AG09309 (cell line): ENCODE measurements around the gene EGF.

Experiments used
- DNase-seq: peaks from one replicate; pipeline ENCODE4 v3.0.0-alpha.2; 2010; ENCODE audit warnings: low read depth
- H3K4me3 ChIP-seq: 2 replicates; pipeline ENCODE4 v1.5.1; 2011; ENCODE audit warnings: mild to moderate bottlenecking, low read depth, low read length, moderate library complexity; ENCODE audit not compliant: control insufficient read depth
- TF ChIP-seq, protein P1 (sequence below): IDR thresholded peaks from 2 replicates; pipeline ENCODE4 v1.5.1; 2011; ENCODE audit warnings: mild to moderate bottlenecking, low read depth, low read length, inconsistent platforms; ENCODE audit not compliant: insufficient read depth, control insufficient read depth; ENCODE audit errors: missing control alignments

Gene EGF

DNA sequence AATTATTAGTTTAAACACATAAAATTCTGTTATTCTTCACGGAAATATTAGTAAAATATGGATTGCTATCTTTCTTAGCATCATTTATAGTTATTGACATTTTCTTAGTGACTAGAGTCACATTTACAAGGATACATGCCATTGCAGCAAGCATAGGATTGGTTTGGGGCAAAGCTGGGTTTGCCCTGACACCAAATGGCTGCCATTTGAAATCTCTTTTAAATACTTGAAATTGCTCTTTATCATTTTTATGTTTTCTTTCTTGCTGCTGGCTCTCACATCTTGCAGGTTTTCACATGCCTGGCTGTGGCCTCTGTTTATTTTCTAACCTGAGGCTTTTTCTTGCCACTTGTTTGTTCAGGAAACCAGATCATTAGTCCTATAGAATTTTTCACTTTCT lies 39.9 kb downstream of the EGF start:
- H3K4me3 ChIP-seq = no peak overlapping the region
- no peak for DNase-seq
- TF ChIP-seq, protein P1, sequence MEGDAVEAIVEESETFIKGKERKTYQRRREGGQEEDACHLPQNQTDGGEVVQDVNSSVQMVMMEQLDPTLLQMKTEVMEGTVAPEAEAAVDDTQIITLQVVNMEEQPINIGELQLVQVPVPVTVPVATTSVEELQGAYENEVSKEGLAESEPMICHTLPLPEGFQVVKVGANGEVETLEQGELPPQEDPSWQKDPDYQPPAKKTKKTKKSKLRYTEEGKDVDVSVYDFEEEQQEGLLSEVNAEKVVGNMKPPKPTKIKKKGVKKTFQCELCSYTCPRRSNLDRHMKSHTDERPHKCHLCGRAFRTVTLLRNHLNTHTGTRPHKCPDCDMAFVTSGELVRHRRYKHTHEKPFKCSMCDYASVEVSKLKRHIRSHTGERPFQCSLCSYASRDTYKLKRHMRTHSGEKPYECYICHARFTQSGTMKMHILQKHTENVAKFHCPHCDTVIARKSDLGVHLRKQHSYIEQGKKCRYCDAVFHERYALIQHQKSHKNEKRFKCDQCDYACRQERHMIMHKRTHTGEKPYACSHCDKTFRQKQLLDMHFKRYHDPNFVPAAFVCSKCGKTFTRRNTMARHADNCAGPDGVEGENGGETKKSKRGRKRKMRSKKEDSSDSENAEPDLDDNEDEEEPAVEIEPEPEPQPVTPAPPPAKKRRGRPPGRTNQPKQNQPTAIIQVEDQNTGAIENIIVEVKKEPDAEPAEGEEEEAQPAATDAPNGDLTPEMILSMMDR = no peak

- TF ChIP-seq, protein P1 = no peak
- H3K4me3 ChIP-seq = no peak overlapping the region
- DNase-seq = no peak
These were observed 40.9 kb downstream of the EGF start for GRCh38 chr4:109953556-109953955.

DNA sequence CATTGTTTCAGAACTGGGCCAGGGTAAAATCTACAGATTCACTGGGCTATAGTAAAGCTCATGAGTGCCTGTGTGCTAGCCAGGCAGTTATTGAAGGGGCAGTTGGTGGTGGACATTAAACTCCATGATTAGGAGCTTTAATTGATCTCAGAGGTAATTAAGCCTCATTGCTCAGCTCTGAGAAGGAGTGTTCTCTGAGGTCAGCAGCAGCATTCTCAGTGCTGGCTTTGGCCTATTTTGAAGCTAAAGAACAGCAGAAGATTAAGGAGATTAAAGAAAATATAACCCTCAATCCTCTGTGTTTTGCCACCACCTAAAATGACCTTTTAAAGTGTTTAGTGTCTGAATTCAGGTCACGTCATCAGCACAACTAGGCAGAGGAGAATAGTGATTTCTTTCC lies 42.5 kb downstream of the EGF start:
- no peak for DNase-seq
- H3K4me3 ChIP-seq = no peak overlapping the region
- TF ChIP-seq, protein P1 = no peak

DNA sequence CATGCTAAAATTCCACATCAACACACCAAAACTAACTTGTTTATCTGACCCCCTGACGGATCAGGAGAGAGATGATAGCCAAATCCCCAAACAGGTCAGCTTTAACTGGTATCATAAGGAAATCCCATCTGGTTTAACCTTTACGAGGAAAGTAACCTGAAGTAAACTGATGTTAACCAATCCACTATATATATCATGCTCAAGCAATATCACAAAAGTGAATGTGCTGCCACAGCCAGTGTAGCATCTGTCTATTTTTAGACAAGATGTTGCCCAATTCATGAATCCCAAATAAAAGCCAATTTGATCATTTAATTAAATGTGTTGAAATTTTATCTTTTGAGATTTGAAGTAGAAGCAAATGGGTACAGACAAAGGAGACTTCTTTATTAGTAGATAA lies 44.5 kb downstream of the EGF start:
- H3K4me3 ChIP-seq = no peak overlapping the region
- DNase-seq = no peak
- TF ChIP-seq, protein P1 = no peak

DNA sequence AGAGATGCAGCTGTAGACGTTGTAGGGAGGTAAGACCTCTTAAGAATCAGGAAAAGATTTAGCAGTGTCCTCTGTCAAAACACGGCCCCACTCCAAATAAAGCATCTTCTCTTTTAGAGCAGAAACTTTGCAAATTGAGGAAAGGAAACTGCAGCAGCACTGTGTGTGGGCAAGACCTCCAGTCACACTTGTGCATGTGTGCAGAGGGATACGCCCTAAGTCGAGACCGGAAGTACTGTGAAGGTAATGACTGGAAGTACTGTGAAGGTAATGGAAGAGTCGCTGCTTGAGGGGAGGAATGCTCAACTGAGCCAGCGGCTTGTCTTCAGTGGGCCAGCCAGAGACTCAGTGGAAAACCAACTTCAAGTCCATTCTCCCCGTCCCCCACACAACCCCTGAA lies 46.5 kb downstream of the EGF start:
- TF ChIP-seq, protein P1 = no peak
- DNase-seq = no peak
- no peak overlapping the region for H3K4me3 ChIP-seq

DNA sequence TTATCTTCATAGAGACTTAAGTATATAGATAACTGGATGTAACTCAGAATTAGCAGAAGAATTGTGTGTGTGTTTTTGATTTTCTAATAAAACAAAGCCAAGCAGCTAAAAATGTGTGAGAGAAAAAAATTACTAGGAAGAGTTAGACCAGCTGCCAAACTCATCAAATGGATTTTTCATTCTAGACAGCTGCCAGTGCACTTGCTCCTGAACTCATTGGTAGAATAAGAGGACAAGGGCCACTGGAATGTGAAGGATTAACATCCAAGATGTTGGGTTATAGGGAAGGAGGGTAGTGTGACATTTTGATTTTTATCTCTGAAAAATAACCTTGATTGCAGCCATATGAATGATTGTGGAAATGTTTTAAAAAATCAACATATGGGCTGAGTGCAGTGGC lies 49.7 kb downstream of the EGF start:
- H3K4me3 ChIP-seq = no peak overlapping the region
- DNase-seq = no peak
- TF ChIP-seq, protein P1 = no peak

DNA sequence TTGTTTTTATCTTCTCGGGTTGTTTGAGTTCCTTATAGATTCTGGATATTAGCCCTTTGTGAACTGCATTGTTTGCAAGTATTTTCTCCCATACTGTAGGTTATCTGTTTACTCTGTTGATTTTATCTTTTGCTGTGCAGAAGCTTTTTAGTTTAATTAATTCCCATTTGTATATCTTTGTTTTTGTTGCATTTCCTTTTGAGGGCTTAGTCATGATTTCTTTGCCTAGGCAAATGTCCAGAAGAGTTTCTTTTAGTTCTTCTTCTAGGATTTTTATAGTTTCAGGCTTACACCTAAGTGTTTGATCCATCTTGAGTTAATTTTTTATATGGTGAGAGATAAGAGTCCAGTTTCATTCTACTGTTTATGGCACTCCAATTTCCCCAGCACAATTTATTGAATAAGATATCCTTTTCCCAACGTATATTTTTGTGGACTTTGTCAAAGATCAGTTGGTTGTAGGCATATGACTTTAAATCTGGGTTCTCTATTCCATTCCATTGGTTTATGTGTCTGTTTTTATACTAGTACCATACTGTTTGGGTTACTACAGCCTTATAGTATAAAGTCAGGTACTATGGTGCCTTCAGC lies 54.3 kb downstream of the EGF start:
- TF ChIP-seq, protein P1 = no peak
- H3K4me3 ChIP-seq = no peak overlapping the region
- no peak for DNase-seq
